ENCODE results near the gene GMPR2.
"Not testable (repeated sequence)": the region's sequence is repeated elsewhere in the genome, so short reads cannot be mapped to it uniquely, and the experiment has no call there.

GMPR2 gene

DNA sequence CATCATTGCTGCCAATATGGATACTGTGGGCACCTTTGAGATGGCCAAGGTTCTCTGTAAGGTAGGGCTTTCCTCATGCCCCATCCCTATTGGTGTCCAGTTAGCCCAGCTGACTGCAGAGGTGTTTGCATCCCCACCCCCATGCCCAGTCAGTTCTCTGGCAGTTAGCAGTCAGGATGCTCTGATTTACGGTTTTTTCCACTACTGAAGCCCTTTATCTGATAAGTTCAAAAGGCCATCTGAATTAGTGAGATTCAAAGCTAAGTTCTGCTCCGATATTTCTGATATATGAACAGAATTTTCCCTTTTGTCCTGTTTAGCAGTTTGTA is 773 bp downstream of the GMPR2 start:
- DNase-seq = no peak

DNA sequence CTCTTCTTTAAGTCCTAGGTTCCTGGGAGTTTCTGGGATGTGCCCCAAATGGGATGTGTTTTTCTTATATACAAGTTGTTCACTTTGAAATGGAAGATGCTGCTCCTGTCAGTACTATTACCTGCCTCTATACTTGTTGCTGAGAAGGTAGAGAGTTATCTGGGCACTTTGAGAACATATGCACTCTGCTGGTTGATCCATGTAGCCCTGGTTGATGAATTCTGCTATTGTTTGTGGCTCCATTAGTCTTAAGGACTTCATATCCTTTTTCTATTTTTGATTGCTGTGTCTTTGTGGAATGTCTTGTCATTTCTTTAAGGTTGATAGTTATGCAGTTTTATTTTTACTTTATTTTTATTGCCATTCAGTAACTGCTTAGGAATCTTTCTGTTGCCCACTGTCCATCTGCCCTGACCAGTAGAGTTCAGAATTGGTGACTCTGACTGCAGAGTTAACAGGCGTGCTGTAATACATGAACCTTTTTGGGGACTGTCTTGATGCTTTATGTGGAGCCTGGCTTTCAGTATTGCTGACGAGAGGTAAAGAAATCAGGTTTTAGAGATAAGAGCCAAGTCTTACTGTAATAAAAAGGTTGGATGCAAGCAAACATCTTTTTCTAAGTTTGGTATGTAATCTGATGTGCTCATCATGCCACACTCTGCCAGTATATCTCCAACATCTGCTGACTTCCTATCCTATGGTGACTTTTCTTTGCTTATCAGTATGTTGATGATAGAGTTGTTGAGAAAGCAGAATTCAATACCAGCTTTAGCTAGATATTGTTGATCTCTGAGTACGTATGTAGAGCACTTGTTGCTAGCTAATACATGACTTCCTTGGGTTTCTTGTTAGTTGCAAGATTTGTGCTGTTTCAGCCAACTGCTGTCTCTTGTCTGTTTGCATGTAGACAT is 1.6 kb downstream of the GMPR2 start:
- DNase-seq = no peak

DNA sequence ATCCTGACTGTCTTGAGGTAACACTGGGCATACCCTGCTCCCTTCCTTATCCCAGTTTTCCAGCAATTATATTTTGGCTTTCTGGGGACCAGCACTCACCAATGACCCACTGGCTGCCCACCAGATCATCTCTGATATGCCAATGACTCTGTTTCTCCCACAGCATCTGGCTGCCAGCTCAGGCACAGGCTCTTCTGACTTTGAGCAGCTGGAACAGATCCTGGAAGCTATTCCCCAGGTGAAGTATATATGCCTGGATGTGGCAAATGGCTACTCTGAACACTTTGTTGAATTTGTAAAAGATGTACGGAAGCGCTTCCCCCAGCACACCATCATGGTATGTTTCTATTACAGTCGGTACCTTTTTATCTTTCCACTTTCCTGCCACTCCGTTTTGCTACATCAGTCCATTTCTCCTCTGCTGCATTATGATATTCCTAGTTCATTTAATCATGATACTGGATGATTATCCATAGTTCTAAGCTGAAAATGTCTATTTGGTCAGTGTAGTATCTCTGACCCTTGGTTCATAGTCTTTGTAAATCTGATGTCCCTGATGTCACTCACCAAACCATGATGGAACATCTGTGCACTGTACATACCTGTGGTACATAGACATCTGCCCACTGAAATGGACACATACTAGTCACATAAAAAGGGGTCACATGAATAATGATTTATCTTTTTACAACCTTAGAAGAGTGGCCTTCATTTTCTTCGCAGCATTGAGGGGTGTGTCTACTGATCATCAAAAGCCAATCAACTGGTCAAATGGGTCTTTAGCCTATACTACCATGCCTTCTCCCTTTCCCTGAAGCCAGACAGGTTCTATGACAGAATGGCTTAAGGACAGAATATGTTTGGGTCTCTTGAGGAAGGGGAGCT is 3.3 kb downstream of the GMPR2 start:
- DNase-seq = no peak

DNA sequence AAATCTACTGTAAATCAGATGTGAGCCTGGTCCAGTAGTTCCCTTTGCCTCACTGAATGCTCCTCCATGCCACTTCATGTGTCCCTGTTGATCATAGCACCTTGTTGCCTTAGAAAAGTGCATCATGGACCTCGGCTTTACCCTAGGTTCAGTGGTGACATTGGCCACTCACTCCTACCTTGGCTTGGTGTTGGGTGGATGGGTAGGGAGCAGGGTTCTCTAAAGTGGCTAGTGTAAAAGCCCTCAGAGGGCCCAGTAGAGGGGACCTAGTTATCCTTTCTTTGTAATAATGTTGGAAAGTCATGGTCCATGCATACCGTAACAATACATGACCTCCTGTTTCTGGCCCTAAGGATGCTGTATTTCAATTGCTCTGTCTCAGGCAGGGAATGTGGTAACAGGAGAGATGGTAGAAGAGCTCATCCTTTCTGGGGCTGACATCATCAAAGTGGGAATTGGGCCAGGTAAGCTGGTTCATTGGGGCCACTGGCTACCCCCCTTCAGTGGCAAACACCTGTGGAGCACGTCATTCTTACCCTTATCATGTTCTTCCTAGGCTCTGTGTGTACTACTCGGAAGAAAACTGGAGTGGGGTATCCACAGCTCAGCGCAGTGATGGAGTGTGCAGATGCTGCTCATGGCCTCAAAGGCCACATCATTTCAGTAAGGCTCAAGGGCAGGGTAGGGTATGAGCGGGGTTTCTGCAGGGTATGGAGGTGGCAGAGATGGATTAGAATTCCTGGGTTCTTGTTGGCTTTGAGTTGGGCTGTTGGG is 4.1 kb downstream of the GMPR2 start:
- DNase-seq = no peak

DNA sequence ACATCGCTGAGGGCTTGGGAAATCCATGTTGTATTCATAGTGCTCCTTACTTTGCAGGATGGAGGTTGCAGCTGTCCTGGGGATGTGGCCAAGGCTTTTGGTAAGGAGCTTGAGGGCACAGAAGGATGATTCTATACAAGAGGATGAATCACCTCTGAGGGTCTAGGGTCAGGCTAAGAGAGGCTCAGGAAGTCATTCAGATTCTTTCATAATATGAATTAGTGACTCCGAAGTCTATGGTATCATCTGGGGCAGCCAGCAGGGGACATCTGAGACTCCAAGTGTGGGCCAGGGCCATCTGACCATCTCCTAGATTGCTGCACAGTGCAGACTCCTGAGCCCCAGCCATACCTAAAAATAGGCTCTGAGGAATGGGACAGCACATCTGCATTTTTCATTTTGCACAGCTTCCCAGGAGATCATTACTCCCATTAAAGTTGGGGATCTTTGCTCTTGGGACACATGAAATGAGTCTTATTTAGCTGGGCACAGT is 4.8 kb downstream of the GMPR2 start:
- no peak for DNase-seq

DNA sequence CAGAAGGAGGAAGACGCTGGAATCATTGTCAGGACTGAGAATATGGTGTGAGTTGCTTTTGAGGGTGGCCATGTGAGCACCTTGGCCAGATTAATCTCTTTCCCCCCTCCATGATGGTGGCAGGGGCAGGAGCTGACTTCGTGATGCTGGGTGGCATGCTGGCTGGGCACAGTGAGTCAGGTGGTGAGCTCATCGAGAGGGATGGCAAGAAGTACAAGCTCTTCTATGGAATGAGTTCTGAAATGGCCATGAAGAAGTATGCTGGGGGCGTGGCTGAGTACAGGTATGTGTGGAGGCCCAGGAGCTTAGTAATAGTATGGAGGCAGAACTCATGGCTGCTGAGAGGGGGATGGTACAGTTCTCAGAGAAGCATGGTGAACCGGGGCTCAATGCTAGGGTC is 5.4 kb downstream of the GMPR2 start:
- no peak for DNase-seq

DNA sequence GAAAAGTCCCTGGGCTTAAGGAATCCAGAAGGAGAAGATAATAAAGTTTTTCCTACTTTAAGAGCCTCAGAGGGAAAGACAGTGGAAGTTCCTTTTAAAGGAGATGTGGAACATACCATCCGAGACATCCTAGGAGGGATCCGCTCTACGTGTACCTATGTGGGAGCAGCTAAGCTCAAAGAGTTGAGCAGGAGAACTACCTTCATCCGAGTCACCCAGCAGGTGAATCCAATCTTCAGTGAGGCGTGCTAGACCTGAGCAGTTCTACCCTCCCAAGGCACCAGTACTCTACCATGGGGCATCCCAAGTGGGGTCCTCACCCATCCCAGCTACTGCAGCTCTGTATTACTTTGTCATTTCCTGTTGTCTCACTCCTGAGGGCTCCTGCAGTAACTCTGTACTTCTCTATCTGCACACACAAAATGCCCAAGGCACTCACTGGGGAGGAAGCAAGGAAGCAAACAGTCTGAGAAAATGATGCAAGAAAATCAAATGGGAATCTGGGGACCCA is 5.9 kb downstream of the GMPR2 start:
- DNase-seq = no peak

DNA sequence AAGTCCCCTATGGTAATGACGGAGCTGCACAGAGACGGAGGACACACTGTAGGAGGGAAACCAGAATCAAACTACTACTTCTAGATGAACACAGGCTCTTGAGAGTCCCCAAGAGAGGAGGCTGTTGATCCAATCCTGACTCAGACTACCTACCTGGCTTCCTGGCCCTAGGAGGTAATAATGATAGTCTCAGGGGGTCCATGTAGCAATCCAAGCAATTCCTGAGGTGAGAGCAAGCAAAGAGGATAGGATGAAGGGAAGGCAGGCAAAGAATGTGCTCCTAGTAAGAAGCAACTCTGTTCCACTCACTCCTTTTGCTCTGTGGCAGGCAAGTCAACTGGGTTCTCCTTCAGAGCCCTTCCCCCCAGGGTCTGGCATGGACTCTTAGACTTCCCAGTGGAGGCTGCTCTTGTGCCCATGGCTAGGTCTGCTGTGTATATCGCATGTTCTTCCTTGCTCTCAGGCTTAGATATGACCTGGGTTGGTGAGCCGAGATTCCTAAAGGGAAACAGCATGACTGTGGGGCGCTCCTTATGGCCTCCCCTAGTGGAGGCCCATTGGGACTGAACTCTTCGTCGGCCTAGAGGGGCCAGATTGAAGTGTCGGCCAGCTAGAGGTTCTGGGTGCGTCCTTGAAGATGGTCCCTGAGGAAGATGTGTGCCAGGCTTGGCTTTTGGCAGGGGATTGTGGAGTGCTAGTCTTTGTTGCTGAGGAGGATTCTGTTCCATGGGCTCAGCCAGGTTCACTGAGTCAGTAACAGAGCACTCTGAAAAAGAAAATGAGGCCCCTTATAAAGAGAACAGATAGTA is 7.6 kb downstream of the GMPR2 start:
- no peak for DNase-seq

DNA sequence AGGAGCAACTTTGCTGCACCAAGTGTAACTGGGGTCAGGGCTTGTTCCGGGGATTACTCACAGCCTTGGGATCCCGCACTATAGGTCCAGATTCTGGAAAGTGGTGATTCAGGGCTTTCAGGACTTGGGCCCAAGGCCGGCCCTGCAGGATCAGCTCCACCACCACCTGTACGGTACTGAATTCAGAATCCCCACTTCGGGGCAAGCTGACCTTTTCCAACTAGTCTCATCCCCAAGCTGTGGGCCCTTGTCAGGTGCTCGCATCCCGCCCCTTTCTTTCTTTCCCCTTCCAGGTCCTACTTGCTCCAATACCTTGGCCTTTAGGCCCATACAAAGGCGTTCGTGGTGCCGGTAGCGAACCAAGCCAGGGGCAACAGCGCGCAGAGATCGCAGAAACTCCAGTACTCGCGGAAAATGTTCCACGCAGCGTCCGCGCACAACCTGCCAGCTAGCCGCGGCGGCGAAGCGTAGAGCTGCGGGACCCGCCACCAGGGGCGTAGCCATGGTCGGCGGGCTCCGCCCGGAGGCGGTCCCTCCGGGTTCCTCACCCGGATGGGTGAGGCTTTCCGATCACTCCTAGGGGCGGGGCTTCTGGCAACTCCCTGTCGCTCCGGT is 9.2 kb downstream of the GMPR2 start:
- DNase-seq = peak; percentile 94

DNA sequence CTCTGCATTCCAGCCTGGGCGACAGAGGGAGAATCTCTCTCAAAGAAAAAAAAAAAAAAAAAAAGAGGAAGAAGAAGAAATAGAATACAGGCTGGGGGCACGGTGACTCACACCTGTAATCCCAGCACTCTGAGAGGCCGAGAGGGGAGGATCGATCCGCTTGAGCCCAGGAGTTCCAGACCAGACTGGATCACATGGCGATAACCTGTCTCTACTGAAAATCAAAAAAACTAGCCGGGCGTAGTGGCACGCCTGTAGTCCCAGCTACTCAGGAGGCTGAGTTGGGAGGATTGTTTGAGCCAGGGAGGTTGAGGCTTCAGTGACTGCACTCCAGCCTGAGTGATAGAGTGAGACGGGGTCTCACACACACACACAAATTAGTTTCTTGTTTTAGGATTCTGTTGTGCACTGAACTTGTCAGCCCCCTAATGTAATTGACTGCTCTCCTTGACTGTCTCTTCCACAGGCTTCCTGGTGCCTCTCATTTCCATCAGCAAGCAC is 10.7 kb downstream of the GMPR2 start:
- DNase-seq = no peak

DNA sequence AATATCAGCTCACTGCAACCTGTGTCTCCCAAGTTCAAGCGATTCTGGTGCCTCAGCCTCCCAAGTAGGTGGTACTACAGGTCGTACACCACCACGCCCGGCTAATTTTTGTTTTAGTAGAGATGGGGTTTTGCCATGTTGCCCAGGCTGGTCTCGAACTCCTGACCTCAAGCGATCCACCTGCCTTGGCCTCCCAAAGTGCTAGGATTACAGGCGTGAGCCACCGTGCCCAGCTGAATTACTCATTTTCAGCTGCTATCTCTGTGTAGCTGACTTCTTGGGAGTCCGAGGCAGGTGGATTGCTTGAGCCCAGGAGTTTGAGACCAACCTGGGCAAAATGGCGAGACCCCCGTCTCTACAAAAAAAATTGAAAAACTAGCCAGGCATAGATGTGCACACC is 12.6 kb downstream of the GMPR2 start:
- not testable (repeated sequence) for DNase-seq

DNA sequence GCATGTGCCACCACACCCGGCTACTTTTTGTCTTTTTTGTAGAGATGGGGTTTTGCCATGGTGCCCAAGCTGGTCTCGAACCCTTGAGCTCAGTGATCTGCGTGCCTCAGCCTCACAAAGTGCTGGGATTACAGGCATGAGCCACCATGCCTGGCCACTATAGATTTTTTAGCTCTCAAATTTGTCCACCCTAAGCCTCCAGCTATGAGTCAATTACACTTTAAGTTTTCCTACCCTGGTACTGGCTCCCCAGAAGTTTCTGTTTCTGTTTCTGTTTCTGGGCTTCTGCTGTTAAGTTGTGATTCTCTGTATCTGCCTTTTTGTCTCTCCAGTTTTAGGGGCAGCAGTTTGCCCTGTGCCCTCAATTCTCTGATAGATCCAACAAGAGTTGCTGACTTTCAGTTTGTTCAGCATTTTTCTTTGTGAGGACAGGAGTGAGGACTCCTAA is 14.1 kb downstream of the GMPR2 start:
- DNase-seq = peak; percentile 62

DNA sequence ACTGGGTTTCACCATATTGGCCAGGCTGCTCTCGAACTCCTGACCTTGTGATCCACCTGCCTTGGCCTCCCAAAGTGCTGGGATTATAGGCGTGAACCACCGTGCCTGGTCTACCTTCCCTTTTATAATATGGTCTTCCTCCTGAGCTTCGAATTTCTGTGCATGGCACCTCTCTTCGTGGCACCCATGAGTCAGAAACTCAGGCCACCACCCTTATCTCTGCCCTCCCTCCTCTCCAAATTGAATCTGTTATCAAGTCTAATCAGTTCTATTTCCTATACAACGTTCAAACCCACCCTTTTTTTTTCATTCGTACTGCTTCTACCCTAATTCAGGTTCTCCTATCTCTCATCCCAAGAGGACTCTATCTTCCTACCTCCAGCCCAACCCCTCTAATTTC is 14.7 kb downstream of the GMPR2 start:
- DNase-seq = no peak

DNA sequence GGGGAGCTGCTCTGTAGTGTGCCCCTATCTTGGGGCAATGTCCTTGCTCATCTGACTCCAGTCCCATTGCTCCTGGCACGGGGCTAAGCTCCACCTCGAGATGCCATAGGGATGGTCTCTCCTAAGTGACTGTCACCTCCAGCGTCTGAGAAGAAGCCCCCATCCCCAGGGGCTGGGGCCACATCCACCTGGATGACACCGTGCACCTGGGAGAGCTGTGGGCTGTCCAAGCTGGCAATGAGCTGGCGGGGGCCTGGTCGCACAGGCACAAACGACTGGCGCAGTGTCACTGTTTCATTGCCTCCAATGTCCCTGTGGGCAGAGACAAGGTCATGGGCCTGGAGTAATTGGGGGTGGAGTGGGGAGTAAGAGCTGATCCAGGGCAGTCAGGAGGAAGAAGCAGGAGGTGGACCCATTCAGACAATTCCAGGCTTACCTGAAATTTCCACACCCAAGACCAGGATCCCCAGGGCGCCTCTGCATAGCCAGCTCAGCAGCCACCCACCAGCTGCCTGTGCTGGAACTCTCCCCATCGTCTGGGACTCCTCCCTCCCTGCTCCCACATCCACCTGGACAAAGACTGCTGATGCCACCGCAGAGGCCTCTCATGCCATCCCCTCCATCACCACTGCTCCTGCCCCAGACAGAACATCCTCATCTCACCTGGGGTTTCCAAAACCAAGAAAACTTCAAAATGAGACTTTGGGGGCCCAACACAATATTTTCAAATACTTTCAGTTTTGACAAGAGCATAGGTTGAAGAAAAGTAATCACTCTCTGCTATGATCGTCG is 16.7 kb downstream of the GMPR2 start:
- no peak for DNase-seq

DNA sequence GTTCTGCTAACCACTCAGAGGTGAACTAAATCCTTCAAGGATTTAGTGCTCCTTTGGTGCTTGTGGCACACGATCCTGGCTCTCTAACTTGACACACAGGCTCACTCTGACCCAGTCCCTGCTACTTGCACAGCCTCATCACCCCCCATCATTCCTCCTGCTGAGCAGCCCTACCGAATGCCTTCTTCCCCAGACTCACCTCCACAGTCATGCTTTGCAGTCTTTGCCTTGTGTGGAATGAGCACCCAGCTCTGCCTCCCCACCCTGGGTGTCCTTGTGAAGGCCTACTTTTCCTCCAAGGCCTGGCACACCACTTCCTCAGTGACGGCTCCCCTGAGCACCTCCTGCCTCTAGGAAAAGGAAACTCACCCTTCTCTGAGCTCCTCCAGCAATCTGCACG is 17.6 kb downstream of the GMPR2 start:
- DNase-seq = no peak

DNA sequence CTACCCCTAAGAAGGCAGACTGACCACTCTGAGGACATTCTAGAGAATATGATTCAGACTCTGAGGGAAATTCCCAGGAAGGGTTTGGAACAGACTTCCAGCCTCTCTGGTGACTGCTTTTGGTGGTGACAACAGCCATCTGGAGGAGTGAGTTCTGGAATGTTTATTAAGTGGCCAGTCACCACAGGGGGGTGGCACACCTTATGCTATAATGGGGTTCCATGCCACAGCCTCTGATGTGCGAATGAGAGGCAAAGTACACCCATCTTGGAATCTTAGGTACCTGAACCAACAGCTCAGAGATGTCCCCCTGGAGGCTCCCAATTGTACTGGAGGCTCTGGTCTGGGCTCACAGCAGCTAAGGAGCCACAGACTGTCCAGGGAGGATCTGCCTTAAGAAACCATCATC is 19.2 kb downstream of the GMPR2 start:
- DNase-seq = no peak

DNA sequence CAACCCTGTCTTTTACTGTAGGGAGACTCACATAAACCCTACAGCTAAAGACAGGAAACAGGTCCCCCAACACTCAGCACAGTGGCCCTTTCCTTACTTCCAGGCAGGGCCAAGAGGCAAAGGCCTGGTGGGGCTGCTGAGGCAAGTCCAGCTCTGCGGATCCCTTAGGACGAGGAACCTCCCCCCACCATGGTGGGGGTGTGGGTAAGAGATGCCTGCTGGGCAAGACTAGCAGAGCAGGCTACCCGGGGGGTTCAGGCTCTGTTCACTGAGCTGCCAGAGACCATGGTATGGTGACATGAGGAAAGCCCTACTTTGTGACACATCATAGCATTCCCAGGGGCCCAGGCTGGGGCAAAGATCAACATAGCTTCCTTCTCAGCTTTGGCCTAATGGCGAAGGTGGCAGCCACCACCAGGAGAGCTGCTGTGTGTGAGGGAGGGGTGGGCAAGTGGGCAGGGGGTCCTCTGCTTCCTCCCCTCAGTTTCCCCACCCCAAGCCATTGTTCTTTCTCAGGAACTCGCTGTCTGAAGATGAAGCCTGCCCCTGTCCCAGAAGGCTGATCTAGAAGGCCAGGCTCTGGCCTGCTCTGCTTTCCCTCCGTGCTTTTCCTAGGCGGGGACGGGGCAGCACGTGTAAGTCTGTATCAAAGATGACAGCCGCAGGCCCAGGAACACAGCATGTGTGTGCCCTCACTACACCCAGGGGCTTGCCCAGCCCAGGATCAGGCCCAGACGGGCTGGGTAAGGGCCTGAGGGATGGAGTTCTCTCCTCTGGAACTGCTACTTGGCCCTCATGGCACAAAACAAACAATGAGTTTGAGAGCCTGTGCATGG is 19.8 kb downstream of the GMPR2 start:
- no peak for DNase-seq

DNA sequence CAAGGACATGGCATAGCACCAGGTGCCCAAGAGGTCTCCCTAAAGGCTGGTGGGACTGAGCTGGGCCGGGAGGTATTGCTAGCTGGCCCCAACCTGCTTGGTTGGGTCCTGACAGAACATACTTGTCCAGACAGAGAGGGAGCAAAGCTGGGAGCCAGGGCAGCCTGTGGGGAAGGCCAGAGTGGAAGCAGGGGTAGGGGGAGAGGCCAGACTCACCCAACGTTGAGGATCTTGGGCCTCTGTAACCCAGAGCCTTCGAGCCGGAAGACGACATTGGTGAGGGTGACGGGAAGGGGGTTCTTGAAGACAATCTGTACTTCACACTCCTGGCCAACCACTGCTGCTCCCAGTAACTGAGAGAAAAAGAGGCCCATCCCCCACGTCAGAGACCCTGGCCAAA is 21.2 kb downstream of the GMPR2 start:
- no peak for DNase-seq

DNA sequence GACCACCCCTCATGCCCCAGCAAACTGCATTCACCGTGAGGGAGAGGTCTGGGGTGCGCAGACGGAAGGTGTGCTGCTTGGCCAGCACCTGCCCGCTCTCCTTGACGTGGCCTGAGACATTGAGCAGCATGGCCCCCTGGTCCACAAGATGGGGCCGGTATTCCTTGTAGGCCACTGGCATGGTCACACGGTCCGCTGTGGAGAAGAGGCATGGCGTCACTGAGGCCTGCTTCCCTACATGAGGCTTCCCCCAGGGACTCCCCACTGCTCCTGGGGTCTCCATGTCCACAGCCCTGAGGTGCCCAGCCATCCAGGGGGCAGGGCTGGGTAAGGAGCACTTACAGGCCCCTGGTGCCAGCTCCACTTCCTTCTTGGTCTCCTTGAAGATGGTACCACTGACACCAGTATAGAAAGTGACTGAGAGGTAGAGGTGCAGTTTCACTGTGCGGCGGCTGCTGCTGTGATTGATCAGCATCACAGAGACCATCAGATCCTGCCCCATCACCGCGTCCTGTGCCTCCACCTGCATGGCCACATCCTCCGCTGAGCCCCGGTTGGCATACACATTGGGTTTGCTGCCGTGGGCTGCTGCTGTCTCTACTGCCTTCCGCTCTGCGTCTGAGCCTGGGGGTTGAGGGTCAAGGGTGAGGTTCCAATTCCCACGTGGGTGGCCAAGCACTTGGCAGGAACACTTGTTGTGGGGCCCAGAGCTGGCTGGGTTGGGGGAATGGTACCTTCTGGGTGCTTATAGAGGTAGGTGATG is 22.1 kb downstream of the GMPR2 start:
- DNase-seq = no peak
